ENCODE results near the gene AGBL1.

GRCh38 chr15:86849136-86849535 is 769.5 kb downstream of the AGBL1 start:
- TF ChIP-seq CTCF (IDR thresholded peaks at IDR 0.05): no peak
- TF ChIP-seq EZH2 (IDR thresholded peaks at IDR 0.05; ENCODE audit: borderline replicate concordance, insufficient read depth, low read depth, low read length, poor library complexity, severe bottlenecking): no peak

Measured in B cell (primary cell).